ENCODE results near the gene CNTRL.

CNTRL gene

DNA sequence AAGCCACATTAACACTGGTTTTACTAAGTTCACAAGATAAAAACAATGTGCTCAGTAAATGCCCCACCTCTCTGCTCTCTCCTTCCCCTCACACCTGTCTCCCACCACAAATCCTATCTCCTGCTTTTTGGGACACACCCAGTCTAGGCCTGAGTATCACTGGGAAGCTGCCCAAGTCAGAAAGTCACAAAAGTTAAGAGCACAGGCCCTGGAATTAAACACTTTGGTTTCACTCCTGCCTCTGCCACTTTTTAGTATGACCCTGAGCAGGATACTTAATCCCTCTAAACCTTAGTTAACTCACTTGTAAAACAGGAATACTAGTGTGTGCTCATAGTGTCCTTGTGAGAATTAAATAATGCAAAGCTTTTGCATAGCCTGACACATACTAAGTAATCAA lies 36.0 kb upstream of the CNTRL start:
- no peak overlapping the region for H3K4me3 ChIP-seq (ENCODE audit: low read depth, low read length)
- TF ChIP-seq, protein P1, sequence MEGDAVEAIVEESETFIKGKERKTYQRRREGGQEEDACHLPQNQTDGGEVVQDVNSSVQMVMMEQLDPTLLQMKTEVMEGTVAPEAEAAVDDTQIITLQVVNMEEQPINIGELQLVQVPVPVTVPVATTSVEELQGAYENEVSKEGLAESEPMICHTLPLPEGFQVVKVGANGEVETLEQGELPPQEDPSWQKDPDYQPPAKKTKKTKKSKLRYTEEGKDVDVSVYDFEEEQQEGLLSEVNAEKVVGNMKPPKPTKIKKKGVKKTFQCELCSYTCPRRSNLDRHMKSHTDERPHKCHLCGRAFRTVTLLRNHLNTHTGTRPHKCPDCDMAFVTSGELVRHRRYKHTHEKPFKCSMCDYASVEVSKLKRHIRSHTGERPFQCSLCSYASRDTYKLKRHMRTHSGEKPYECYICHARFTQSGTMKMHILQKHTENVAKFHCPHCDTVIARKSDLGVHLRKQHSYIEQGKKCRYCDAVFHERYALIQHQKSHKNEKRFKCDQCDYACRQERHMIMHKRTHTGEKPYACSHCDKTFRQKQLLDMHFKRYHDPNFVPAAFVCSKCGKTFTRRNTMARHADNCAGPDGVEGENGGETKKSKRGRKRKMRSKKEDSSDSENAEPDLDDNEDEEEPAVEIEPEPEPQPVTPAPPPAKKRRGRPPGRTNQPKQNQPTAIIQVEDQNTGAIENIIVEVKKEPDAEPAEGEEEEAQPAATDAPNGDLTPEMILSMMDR (IDR thresholded peaks at IDR 0.05; ENCODE audit: low read depth, low read length, missing control alignments) = no peak
- DNase-seq (ENCODE audit: low read depth) = no peak

DNA sequence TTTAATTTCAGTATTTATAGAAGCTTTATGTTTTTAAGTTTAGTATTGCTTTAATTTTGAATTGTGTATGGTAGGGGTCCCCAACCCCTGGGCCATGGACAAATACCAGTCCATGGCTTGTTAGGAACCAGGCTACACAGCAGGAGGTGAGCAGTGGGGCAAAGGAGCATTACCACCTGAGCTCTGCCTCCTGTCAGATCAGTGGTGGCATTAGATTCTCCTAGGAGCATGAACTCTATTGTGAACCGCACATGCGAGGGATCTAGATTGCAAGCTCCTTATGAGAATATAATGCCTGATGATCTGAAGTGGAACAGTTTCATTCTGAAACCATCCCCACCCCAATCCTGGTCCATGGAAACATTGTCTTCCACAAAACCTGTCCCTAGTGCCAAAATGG lies 26.6 kb upstream of the CNTRL start:
- no peak for DNase-seq (ENCODE audit: low read depth)
- H3K4me3 ChIP-seq (ENCODE audit: low read depth, low read length) = no peak overlapping the region
- TF ChIP-seq, protein P1 (IDR thresholded peaks at IDR 0.05; ENCODE audit: low read depth, low read length, missing control alignments) = no peak

DNA sequence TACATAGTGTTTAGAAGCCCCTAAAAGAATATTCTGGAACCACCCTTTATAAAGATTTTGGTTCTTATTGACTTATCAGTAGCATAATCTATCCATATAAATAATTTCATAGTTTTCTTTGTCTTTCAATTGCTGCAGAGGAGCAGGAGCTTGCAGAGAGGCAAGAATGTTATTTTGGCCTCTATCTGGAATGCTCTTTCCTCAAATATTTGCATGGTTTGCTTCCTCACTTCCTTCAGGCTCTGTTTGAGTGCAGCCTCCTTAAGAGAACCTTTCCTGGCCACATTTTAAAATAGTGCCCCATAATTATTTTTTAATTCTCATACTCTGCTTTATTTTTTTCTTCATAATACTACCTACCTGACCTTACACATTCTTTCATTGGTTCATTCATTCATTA lies 26.1 kb upstream of the CNTRL start:
- TF ChIP-seq, protein P1 (IDR thresholded peaks at IDR 0.05; ENCODE audit: low read depth, low read length, missing control alignments) = no peak
- no peak overlapping the region for H3K4me3 ChIP-seq (ENCODE audit: low read depth, low read length)
- DNase-seq (ENCODE audit: low read depth) = no peak

DNA sequence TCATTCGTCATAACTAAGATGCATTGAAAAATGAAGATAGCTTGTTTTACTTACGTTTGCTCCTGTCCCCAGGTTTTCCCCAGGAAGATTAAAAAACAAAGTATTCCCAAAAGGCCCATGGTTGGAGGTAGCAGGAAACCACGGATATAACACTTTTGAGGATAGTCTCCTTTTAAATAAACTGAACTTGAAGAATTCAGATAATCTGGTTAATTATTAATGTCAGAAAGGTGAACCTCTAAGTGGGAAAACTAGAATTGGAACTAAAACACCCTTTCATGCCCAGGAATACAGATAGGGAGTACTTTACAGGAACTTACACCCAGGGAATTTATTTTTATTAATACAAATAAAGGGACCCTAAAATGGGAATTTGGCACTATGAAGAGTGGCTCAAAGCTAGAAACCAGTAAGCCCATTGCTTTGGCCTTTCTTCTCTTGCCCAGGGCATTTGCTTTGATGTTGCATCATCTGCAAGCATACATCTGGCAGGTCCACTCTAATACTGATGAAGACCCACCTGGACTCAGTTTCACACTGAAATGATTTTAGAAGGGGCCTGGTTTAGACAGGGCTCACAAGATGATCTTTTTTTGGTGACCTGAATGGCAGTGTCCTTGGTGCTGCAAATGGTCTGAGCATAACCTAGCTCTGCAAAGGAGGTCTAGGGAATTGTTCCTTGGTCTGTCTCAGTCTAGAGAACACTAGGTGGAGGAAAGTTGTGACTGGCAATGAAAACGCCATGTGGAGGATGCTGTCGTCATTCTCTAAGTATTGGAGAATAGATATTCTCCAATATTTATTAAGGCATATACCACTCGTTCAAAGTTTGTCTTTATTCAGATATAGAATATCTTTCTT lies 24.4 kb upstream of the CNTRL start, which contains the start of gene C5:
Gene C5, minus strand, starts transcription at position 148 of the 861 bp plus-strand sequence. Its CDS starts 29 bp downstream, at position 119.
- TF ChIP-seq, protein P1 (IDR thresholded peaks at IDR 0.05; ENCODE audit: low read depth, low read length, missing control alignments) = no peak
- DNase-seq (ENCODE audit: low read depth) = no peak
- no peak within 1 kb of the TSS for H3K4me3 ChIP-seq (ENCODE audit: low read depth, low read length)

DNA sequence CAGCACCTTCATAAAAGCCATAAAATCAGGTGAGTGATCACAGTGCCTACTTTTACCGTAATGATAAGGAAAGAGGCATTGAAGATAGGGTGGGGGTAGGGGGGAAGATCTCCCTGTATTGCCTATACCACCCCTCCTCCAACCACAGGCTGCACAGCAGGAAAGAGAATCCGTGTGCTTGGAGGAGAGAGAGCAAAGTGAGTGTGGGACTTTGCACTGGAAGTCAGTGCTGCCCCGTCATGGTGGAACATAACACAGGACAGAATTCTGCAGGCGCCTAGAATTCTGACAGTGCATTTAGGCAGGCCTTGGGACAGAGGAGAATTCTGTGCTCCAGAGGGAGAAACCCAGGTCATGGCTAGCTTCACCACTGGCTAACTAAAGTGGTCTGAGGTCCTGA lies 21.2 kb upstream of the CNTRL start:
- TF ChIP-seq, protein P1 (IDR thresholded peaks at IDR 0.05; ENCODE audit: low read depth, low read length, missing control alignments) = no peak
- H3K4me3 ChIP-seq (ENCODE audit: low read depth, low read length) = no peak overlapping the region
- DNase-seq (ENCODE audit: low read depth) = no peak

DNA sequence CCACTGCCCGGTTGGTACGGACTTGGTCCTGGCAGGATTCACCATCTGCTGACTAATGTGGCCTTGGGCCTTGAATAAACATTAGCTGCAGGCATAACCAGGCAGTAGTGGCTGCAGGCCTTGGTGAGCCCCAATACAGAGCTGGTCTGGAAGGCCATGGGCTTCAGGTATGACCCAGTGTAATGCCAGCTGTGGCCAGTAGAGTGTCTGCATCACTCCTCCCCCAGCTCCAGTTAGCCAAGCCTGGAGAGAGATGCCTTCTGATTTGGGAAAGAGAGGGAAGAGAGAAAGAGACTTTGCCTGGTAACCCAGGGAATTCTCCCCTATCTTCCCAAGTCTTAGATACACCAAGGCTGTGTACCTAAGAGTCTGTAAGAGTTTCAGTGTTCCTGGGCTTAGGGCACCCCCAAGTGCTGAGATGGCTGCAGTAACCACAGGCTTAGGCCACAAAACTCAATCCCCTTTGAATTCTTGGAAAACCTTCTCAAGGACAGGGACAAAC lies 19.1 kb upstream of the CNTRL start:
- no peak overlapping the region for H3K4me3 ChIP-seq (ENCODE audit: low read depth, low read length)
- no peak for DNase-seq (ENCODE audit: low read depth)
- TF ChIP-seq, protein P1 (IDR thresholded peaks at IDR 0.05; ENCODE audit: low read depth, low read length, missing control alignments) = peak; percentile 86
